GM23338 (cell line): ENCODE results near the gene ASB2. TPM values are rescaled to one million over a fixed set of nuclear protein-coding genes. Genes with fewer than 3 reads are reported as not detected.

Source experiments
- ATAC-seq: fragments of 200-7000 bp; cut with Tn5 transposase; 3 replicates; pipeline ENCODE4 v1.9.1; 2020
- DNase-seq: peaks from one replicate; pipeline ENCODE4 v3.0.0-alpha.2; 2015; ENCODE audit warnings: low spot score
- H2AFZ ChIP-seq: fragments of 200-600 bp; sonication (generic); 2 replicates; pipeline ENCODE4 v1.8.0; 2016; ENCODE audit warnings: antibody characterized with exemption, mild to moderate bottlenecking, moderate library complexity
- H3F3A ChIP-seq: fragments of 200-600 bp; sonication (generic); replicated peaks from 2 replicates; pipeline ENCODE4 v1.8.0; 2017; ENCODE audit warnings: antibody characterized with exemption, mixed run types, low read depth
- H3K27ac ChIP-seq: fragments of 200-600 bp; sonication (generic); 2 replicates; pipeline ENCODE4 v1.6.1; 2016; ENCODE audit warnings: low read depth
- H3K27me3 ChIP-seq: fragments of 200-600 bp; sonication (generic); 2 replicates; pipeline ENCODE4 v1.8.0; 2016; ENCODE audit warnings: mild to moderate bottlenecking, mixed run types, moderate library complexity; ENCODE audit not compliant: insufficient read depth
- H3K36me3 ChIP-seq: fragments of 200-600 bp; sonication (generic); 2 replicates; pipeline ENCODE4 v1.8.0; 2016; ENCODE audit warnings: mild to moderate bottlenecking; ENCODE audit not compliant: insufficient read depth
- H3K4me1 ChIP-seq: fragments of 200-600 bp; sonication (generic); 2 replicates; pipeline ENCODE4 v1.8.0; 2016; ENCODE audit warnings: mild to moderate bottlenecking, moderate library complexity; ENCODE audit not compliant: insufficient read depth
- H3K4me2 ChIP-seq: fragments of 200-600 bp; sonication (generic); 2 replicates; pipeline ENCODE4 v1.7.1; 2017; ENCODE audit warnings: mixed run types
- H3K4me3 ChIP-seq: fragments of 200-600 bp; sonication (generic); 2 replicates; pipeline ENCODE4 v1.6.1; 2016; ENCODE audit warnings: mixed run types
- H3K79me2 ChIP-seq: fragments of 200-600 bp; sonication (generic); replicated peaks from 2 replicates; pipeline ENCODE4 v1.8.0; 2017; ENCODE audit warnings: mild to moderate bottlenecking; ENCODE audit not compliant: insufficient read depth
- H3K9me2 ChIP-seq: fragments of 200-600 bp; sonication (generic); 2 replicates; pipeline ENCODE4 v1.8.0; 2017; ENCODE audit not compliant: insufficient read depth
- H4K20me1 ChIP-seq: fragments of 200-600 bp; sonication (generic); replicated peaks from 2 replicates; pipeline ENCODE4 v1.8.0; 2017; ENCODE audit warnings: mild to moderate bottlenecking; ENCODE audit not compliant: insufficient read depth
- H3K27ac Mint-ChIP-seq: 2 replicates; pipeline ENCODE4 v1.8.0; 2020; ENCODE audit warnings: inconsistent platforms, mild to moderate bottlenecking, moderate library complexity, mixed read lengths
- H3K27me3 Mint-ChIP-seq: 3 replicates; pipeline ENCODE4 v1.8.0; 2022; ENCODE audit warnings: low read depth, mild to moderate bottlenecking, moderate library complexity, mixed read lengths, inconsistent platforms; ENCODE audit not compliant: insufficient read depth, poor library complexity
- H3K36me3 Mint-ChIP-seq: 3 replicates; pipeline ENCODE4 v1.8.0; 2021; ENCODE audit warnings: low read depth, mild to moderate bottlenecking, inconsistent platforms, moderate library complexity, mixed read lengths
- H3K4me1 Mint-ChIP-seq: 3 replicates; pipeline ENCODE4 v1.8.0; 2020; ENCODE audit warnings: mild to moderate bottlenecking, inconsistent platforms, mixed read lengths
- H3K4me3 Mint-ChIP-seq: 3 replicates; pipeline ENCODE4 v1.8.0; 2021; ENCODE audit warnings: moderate library complexity, mild to moderate bottlenecking, inconsistent platforms, mixed read lengths
- H3K9me3 Mint-ChIP-seq: 3 replicates; pipeline ENCODE4 v1.8.0; 2020; ENCODE audit warnings: moderate library complexity, mild to moderate bottlenecking, inconsistent platforms, mixed read lengths
- STAT1 ChIP-seq: IDR thresholded peaks from one replicate; pipeline ENCODE4 v1.6.1; 2016; ENCODE audit warnings: antibody characterized with exemption; ENCODE audit not compliant: unreplicated experiment
- polyA plus RNA-seq: library from polyadenylated mRNA; unstranded; fragments of >200 nt; fragmentation: Nextera tagmentation; extraction: Ambion mirVana; gene quantifications from 2 replicates; pipeline ENCODE4 v1.2.1, GENCODE V29; 2016
- total RNA-seq: library from RNA; depleted of rRNA; stranded (reverse); fragments of >200 nt; shearing (Covaris generic); gene quantifications from 2 replicates; pipeline ENCODE4 v1.2.3, GENCODE V29; 2014
- TF ChIP-seq, protein P1 (sequence below): IDR thresholded peaks from one replicate; pipeline ENCODE4 v1.6.1; 2018; ENCODE audit warnings: antibody characterized with exemption; ENCODE audit not compliant: unreplicated experiment
- TF ChIP-seq, protein P2 (sequence below): fragments of 250-450 bp; sonication (Bioruptor Pico); IDR thresholded peaks from 2 replicates; pipeline ENCODE4 v1.5.0; 2020; ENCODE audit warnings: mild to moderate bottlenecking, moderate library complexity
- TF ChIP-seq, protein P3 (sequence below), 2 experiments: fragments of 200-600 bp in 1 of 2; sonication (generic) in 1 of 2; conservative IDR thresholded peaks; 2 replicates each; pipeline versions ENCODE4 v1.5.1 to v1.6.1; 2016 to 2017; ENCODE audit warnings: antibody characterized with exemption in 2 of 2, low read depth in 2 of 2, mild to moderate bottlenecking in 2 of 2, moderate library complexity in 1 of 2

ASB2 gene
- total and polyA plus RNA-seq, 2 experiments from 2014 or later, result 1.2 to 1.7 TPM

DNA sequence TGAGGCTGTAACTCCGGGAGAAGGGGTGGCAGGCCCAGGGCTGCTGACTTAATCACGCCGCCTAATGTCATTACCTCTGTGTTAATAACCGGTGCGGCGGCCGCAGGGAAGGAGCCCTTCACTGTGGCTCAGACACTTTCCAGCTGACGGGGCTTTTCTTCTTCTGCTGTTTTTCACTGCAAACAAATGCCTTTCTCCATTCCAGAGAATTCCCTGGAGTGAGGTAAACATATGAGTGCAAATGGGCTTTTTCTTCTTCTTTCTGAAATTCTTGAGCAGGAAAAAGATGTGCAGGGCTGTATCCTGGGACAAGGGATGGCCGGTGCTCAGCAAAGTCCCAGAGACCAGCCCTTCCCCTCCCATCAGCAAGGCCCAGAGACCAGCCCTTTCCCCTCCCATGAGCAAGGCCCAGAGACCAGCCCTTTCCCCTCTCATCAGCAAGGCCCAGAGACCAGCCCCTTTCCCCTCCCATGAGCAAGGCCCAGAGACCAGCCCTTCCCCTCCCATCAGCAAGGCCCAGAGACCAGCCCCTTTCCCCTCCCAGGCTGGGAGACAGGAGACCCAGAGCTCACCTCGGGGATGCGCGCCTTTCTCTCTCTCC, 82.6 kb downstream of the ASB2 start (continued):
- TF ChIP-seq, protein P1, sequence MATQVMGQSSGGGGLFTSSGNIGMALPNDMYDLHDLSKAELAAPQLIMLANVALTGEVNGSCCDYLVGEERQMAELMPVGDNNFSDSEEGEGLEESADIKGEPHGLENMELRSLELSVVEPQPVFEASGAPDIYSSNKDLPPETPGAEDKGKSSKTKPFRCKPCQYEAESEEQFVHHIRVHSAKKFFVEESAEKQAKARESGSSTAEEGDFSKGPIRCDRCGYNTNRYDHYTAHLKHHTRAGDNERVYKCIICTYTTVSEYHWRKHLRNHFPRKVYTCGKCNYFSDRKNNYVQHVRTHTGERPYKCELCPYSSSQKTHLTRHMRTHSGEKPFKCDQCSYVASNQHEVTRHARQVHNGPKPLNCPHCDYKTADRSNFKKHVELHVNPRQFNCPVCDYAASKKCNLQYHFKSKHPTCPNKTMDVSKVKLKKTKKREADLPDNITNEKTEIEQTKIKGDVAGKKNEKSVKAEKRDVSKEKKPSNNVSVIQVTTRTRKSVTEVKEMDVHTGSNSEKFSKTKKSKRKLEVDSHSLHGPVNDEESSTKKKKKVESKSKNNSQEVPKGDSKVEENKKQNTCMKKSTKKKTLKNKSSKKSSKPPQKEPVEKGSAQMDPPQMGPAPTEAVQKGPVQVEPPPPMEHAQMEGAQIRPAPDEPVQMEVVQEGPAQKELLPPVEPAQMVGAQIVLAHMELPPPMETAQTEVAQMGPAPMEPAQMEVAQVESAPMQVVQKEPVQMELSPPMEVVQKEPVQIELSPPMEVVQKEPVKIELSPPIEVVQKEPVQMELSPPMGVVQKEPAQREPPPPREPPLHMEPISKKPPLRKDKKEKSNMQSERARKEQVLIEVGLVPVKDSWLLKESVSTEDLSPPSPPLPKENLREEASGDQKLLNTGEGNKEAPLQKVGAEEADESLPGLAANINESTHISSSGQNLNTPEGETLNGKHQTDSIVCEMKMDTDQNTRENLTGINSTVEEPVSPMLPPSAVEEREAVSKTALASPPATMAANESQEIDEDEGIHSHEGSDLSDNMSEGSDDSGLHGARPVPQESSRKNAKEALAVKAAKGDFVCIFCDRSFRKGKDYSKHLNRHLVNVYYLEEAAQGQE, result no peak
- TF ChIP-seq, protein P2, sequence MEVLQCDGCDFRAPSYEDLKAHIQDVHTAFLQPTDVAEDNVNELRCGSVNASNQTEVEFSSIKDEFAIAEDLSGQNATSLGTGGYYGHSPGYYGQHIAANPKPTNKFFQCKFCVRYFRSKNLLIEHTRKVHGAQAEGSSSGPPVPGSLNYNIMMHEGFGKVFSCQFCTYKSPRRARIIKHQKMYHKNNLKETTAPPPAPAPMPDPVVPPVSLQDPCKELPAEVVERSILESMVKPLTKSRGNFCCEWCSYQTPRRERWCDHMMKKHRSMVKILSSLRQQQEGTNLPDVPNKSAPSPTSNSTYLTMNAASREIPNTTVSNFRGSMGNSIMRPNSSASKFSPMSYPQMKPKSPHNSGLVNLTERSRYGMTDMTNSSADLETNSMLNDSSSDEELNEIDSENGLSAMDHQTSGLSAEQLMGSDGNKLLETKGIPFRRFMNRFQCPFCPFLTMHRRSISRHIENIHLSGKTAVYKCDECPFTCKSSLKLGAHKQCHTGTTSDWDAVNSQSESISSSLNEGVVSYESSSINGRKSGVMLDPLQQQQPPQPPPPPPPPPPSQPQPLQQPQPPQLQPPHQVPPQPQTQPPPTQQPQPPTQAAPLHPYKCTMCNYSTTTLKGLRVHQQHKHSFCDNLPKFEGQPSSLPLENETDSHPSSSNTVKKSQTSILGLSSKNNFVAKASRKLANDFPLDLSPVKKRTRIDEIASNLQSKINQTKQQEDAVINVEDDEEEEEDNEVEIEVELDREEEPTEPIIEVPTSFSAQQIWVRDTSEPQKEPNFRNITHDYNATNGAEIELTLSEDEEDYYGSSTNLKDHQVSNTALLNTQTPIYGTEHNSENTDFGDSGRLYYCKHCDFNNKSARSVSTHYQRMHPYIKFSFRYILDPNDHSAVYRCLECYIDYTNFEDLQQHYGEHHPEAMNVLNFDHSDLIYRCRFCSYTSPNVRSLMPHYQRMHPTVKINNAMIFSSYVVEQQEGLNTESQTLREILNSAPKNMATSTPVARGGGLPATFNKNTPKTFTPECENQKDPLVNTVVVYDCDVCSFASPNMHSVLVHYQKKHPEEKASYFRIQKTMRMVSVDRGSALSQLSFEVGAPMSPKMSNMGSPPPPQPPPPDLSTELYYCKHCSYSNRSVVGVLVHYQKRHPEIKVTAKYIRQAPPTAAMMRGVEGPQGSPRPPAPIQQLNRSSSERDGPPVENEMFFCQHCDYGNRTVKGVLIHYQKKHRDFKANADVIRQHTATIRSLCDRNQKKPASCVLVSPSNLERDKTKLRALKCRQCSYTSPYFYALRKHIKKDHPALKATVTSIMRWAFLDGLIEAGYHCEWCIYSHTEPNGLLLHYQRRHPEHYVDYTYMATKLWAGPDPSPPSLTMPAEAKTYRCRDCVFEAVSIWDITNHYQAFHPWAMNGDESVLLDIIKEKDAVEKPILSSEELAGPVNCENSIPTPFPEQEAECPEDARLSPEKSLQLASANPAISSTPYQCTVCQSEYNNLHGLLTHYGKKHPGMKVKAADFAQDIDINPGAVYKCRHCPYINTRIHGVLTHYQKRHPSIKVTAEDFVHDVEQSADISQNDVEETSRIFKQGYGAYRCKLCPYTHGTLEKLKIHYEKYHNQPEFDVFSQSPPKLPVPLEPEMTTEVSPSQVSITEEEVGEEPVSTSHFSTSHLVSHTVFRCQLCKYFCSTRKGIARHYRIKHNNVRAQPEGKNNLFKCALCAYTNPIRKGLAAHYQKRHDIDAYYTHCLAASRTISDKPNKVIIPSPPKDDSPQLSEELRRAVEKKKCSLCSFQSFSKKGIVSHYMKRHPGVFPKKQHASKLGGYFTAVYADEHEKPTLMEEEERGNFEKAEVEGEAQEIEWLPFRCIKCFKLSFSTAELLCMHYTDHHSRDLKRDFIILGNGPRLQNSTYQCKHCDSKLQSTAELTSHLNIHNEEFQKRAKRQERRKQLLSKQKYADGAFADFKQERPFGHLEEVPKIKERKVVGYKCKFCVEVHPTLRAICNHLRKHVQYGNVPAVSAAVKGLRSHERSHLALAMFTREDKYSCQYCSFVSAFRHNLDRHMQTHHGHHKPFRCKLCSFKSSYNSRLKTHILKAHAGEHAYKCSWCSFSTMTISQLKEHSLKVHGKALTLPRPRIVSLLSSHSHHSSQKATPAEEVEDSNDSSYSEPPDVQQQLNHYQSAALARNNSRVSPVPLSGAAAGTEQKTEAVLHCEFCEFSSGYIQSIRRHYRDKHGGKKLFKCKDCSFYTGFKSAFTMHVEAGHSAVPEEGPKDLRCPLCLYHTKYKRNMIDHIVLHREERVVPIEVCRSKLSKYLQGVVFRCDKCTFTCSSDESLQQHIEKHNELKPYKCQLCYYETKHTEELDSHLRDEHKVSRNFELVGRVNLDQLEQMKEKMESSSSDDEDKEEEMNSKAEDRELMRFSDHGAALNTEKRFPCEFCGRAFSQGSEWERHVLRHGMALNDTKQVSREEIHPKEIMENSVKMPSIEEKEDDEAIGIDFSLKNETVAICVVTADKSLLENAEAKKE, result no peak
- no peak for TF ChIP-seq STAT1

DNA sequence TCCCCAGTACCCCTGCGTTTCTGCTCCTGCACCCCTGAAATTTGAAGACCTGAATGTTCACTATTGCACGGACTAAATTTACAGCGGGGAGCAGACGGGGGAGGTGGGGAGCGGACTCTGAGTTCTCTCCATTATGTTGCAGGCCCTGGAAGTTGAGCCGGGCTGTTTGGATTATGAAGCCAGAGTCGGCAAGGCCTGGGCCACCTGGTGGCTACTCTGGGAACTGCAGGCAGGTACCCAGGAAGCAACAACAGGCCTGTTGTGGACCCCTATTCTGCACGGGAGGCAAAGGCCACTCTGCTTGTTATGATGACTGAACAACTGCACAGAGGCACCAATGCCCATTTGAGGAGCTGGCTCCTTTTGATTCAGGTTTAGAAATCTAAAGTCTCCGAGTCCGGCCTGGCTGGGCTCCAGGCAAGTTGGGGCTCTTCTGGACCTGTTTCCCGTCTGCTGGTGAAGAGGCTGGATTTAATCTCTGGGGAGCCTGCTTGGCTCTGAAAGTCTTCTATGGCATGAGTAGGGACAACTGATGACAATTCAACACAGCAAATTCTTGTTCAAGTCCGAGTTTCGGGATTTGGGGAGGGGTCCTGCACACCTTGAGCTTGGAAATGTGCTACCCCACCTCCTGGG, 83.3 kb downstream of the ASB2 start:
- no peak overlapping the region for H3K27ac Mint-ChIP-seq
- no peaks in the 10 kb centered on the region for H3K9me2 ChIP-seq
- H3K79me2 ChIP-seq, result no peaks in the 10 kb centered on the region
- peaks cover 20% of the 10 kb centered on the region for H3K4me1 ChIP-seq
- peak overlapping the region; percentile 43; the same call in 1 of the 2 replicates for H3K4me2 ChIP-seq
- DNase-seq (peak; percentile 84), ATAC-seq (peak; percentile 75)
- H3K27ac ChIP-seq, result no peak overlapping the region
- H4K20me1 ChIP-seq, result no peaks in the 10 kb centered on the region
- no peak overlapping the region for H3K4me3 Mint-ChIP-seq
- no peak overlapping the region for H3K4me3 ChIP-seq
- no peaks in the 10 kb centered on the region; the same call in 1 of the 2 replicates for H3K36me3 ChIP-seq
- peaks cover 10% of the 10 kb centered on the region for H3K27me3 Mint-ChIP-seq
- peak overlapping the region; percentile 94 for H2AFZ ChIP-seq
- TF ChIP-seq, protein P1, result no peak
- TF ChIP-seq, protein P3, sequence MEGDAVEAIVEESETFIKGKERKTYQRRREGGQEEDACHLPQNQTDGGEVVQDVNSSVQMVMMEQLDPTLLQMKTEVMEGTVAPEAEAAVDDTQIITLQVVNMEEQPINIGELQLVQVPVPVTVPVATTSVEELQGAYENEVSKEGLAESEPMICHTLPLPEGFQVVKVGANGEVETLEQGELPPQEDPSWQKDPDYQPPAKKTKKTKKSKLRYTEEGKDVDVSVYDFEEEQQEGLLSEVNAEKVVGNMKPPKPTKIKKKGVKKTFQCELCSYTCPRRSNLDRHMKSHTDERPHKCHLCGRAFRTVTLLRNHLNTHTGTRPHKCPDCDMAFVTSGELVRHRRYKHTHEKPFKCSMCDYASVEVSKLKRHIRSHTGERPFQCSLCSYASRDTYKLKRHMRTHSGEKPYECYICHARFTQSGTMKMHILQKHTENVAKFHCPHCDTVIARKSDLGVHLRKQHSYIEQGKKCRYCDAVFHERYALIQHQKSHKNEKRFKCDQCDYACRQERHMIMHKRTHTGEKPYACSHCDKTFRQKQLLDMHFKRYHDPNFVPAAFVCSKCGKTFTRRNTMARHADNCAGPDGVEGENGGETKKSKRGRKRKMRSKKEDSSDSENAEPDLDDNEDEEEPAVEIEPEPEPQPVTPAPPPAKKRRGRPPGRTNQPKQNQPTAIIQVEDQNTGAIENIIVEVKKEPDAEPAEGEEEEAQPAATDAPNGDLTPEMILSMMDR (conservative IDR thresholded peaks at IDR 0.05; ENCODE audit: low read depth in 2 of 2), result peak; percentile 82 to 94
- H3K36me3 Mint-ChIP-seq, result no peaks in the 10 kb centered on the region
- H3K27me3 ChIP-seq, result no peaks in the 10 kb centered on the region
- peaks cover 39% of the 10 kb centered on the region for H3K4me1 Mint-ChIP-seq
- H3F3A ChIP-seq, result no peaks in the 10 kb centered on the region
- H3K9me3 Mint-ChIP-seq, result no peaks in the 10 kb centered on the region; the same call in 2 of the 3 replicates
